Body of pancreas (tissue), 4 donors: ENCODE results near the gene IDH2.

Experiments
- CTCF ChIP-seq, 7 experiments: fragments of 450-650 bp in 4 of 7; fragments of 200-600 bp in 3 of 7; sonication (generic) in 3 of 7; IDR thresholded peaks; one replicate each; pipeline ENCODE4 v1.5.1; 2016 to 2019; ENCODE audit warnings: antibody characterized with exemption in 7 of 7
- POLR2A ChIP-seq, 3 donors: fragments of 450-650 bp; IDR thresholded peaks; one replicate each; pipeline ENCODE4 v1.6.1; 2016; ENCODE audit warnings: antibody characterized with exemption in 3 of 3, mild to moderate bottlenecking in 2 of 3

- no peak for TF ChIP-seq CTCF (IDR thresholded peaks at IDR 0.05)
- no peak for TF ChIP-seq POLR2A (IDR thresholded peaks at IDR 0.05)
These were observed 20.0 kb downstream of the IDH2 start for GRCh38 chr15:90082140-90082715.
